SK-N-MC (cell line): Measurements from ENCODE around the gene CPN2.

Source experiments
- DNase-seq: peaks from one replicate; pipeline ENCODE4 v3.0.0-alpha.2; 2011; ENCODE audit warnings: low read depth, low spot score
- H3K27ac ChIP-seq: fragments of 200-600 bp; sonication (generic); 2 replicates; pipeline ENCODE4 v1.5.1; 2016; ENCODE audit warnings: mixed run types
- H3K36me3 ChIP-seq: fragments of 200-600 bp; sonication (generic); 2 replicates; pipeline ENCODE4 v1.6.1; 2017; ENCODE audit warnings: antibody characterized with exemption, low read length, mixed read lengths; ENCODE audit not compliant: insufficient read depth
- H3K4me3 ChIP-seq: fragments of 200-600 bp; sonication (generic); 2 replicates; pipeline ENCODE4 v1.5.1; 2016
- H3K9ac ChIP-seq: fragments of 200-600 bp; sonication (generic); 2 replicates; pipeline ENCODE4 v1.8.0; 2017; ENCODE audit warnings: mixed run types, mixed read lengths; ENCODE audit not compliant: insufficient read length
- H3K9me3 ChIP-seq: fragments of 200-600 bp; sonication (generic); 2 replicates; pipeline ENCODE4 v1.6.1; 2017; ENCODE audit warnings: low read depth, mild to moderate bottlenecking, antibody characterized with exemption, low read length, moderate library complexity, mixed read lengths
- EZH2 ChIP-seq: fragments of 200-600 bp; sonication (generic); IDR thresholded peaks from one replicate; pipeline ENCODE4 v1.6.1; 2017; ENCODE audit warnings: antibody characterized with exemption
- FOXP2 ChIP-seq: optimal IDR thresholded peaks from 2 replicates; pipeline ENCODE3; 2011; ENCODE audit warnings: mild to moderate bottlenecking, moderate library complexity; ENCODE audit not compliant: insufficient read depth; ENCODE audit errors: extremely low read length, control extremely low read depth
- POLR2AphosphoS5 ChIP-seq: IDR thresholded peaks from 2 replicates; pipeline ENCODE4 v1.6.1; 2012; ENCODE audit warnings: mild to moderate bottlenecking, low read depth, low read length, borderline replicate concordance

Gene CPN2

GRCh38 chr3:194294895-194295214, 56.3 kb downstream of the CPN2 start:
- no peak overlapping the region for H3K27ac ChIP-seq
- no peaks in the 10 kb centered on the region for H3K9me3 ChIP-seq
- TF ChIP-seq FOXP2 = no peak
- TF ChIP-seq POLR2AphosphoS5 = no peak
- no peak for TF ChIP-seq EZH2
- no peak overlapping the region for H3K9ac ChIP-seq
- H3K4me3 ChIP-seq = no peak overlapping the region
- H3K36me3 ChIP-seq = no peaks in the 10 kb centered on the region
- no peak for DNase-seq

DNA sequence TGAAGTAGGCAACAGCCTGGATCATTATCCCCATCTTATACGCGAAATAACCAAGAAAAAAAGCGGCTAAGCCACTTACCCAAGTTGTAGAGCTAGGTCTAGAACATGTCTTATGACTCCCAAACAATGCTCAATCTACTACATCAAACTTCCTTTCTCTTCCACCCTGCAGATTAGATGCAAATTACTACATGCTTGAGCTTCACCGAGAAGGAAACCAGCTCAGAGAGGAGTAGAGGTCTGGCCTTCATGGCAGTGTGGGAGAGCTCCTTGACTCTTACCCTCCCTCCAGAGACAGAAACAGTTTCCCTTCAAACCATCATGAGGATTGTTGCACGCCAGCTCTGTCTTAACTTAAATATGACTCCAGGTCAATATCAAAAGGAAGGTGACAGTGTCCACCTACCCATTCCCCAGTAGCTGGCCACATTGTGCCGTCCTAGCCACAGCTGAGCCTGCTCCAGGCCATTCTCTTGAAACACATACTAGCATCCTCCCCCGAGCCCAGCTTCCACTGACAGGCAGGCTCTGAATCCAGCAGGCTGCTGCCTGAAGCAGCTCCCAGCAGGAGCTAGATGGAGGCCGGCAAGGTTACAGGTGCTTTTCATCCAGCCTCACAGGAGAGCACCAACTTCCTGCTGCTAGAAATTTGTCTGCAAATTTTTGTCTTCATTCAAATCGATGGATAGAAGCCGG, 56.8 kb downstream of the CPN2 start:
- no peaks in the 10 kb centered on the region for H3K9me3 ChIP-seq
- no peak for DNase-seq
- no peak overlapping the region for H3K9ac ChIP-seq
- no peaks in the 10 kb centered on the region for H3K36me3 ChIP-seq
- H3K4me3 ChIP-seq = no peak overlapping the region
- H3K27ac ChIP-seq = 0 out of 2 replicates have a peak overlapping the region, but pooled peaks have one; percentile 20
- TF ChIP-seq EZH2 (no peak), FOXP2 (no peak), POLR2AphosphoS5 (no peak)

DNA sequence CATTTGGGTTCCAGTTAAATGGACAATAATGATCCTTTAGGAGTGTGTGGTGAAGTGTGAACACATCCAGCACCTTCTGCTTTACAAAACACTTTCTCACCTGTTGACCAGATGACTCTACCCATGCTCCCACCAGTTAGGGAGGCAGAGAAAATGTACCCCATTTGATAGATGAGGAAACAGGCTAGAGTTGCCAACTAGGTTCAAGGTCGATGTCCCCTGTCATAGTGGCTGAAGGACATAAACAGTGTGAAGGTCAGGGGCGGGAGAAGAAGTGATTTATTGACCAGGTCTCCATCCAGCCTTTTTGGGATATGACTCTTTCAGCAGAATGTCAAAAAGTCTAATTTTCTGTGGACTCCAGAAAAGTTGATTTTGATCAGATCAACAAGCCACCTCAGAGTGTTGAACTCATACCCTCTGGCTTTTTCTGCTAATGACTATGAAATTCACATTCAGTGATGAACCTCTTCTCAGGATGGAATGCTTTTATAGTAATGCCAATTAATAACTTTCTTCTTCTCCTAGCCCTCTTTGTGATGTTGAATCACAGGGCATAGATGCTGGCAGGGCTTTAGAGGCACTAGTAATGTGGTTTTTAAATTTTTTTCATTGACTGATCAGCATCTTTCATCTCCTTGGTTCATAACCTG, 57.5 kb downstream of the CPN2 start:
- DNase-seq = no peak
- H3K4me3 ChIP-seq = no peak overlapping the region
- H3K9ac ChIP-seq = no peak overlapping the region
- 0 out of 2 replicates have a peak overlapping the region, but pooled peaks have one; percentile 20 for H3K27ac ChIP-seq
- H3K9me3 ChIP-seq = no peaks in the 10 kb centered on the region
- no peak for TF ChIP-seq FOXP2
- TF ChIP-seq POLR2AphosphoS5 = no peak
- no peak for TF ChIP-seq EZH2
- H3K36me3 ChIP-seq = no peaks in the 10 kb centered on the region

DNA sequence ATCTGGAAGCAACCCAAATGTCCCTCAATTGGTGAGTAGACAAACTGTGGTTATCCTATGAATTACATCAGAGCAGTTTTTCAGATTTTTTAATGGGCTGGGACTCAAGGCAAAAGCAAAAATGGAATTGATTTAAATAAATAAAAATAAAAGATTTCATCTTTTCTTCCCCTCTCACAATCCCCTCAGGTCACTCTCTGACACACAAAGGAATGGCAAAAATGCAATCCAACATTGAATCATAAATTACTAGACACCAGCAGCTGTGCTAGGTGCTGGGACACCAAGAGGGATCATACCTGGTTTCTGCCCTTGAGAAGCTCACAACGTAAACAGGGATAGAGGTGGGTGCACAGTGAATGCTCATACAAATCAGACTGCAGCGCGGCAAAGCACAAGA, 58.8 kb downstream of the CPN2 start:
- Histone ChIP-seq H3K9me3 (no peaks in the 10 kb centered on the region), H3K27ac (no peak overlapping the region), H3K4me3 (no peak overlapping the region), H3K36me3 (no peaks in the 10 kb centered on the region), H3K9ac (no peak overlapping the region)
- TF ChIP-seq EZH2 = no peak
- TF ChIP-seq POLR2AphosphoS5 = no peak
- no peak for TF ChIP-seq FOXP2
- DNase-seq = no peak
